Stimulated activated CD4-positive, alpha-beta T cell treated with anti-CD3 and anti-CD28 coated beads, Interleukin-1b, Interleukin-23, amount 100 ng/mL, for 1 hour (primary cell): ENCODE measurements around the gene MTA1.

Experiments
- DNase-seq, 2 donors: peaks; one replicate each; pipeline ENCODE4 v3.0.0-alpha.2; 2020; ENCODE audit warnings: low read depth in 2 of 2

The MTA1 gene

GRCh38 chr14:105408592-105408991 lies 11.0 kb upstream of the MTA1 start:
- DNase-seq, result no peak

- no peak for DNase-seq
Observed at GRCh38 chr14:105409364-105409763, 10.3 kb upstream of the MTA1 start.

GRCh38 chr14:105410642-105411016 lies 9.0 kb upstream of the MTA1 start:
- no peak for DNase-seq

- DNase-seq, result no peak
Observed at GRCh38 chr14:105411017-105411941, 8.3 kb upstream of the MTA1 start.

- no peak for DNase-seq
Observed at GRCh38 chr14:105411985-105412770, 7.4 kb upstream of the MTA1 start.

- no peak for DNase-seq
Observed at GRCh38 chr14:105412771-105413543, 6.7 kb upstream of the MTA1 start.

- no peak for DNase-seq
Observed at GRCh38 chr14:105413544-105413886, 6.1 kb upstream of the MTA1 start.

- DNase-seq, result peak in 1 of 2 donors; percentile 53
Observed at GRCh38 chr14:105414456-105415371, 4.9 kb upstream of the MTA1 start.

- no peak for DNase-seq
Observed at GRCh38 chr14:105415481-105416428, 3.9 kb upstream of the MTA1 start.

- DNase-seq, result no peak
Observed at GRCh38 chr14:105416671-105417070, 3.0 kb upstream of the MTA1 start.

- no peak for DNase-seq
Observed at GRCh38 chr14:105417690-105418121, 1.9 kb upstream of the MTA1 start.

GRCh38 chr14:105418269-105419194 lies 1.1 kb upstream of the MTA1 start:
- no peak for DNase-seq

- no peak for DNase-seq
Observed at GRCh38 chr14:105420101-105420973, 710 bp downstream of the MTA1 start.

GRCh38 chr14:105420974-105421674 lies 1.5 kb downstream of the MTA1 start:
- DNase-seq, result no peak

- DNase-seq, result no peak
Observed at GRCh38 chr14:105421723-105422615, 2.3 kb downstream of the MTA1 start.
